Naive thymus-derived CD4-positive, alpha-beta T cell (primary cell): Measurements from ENCODE around the gene SAPCD2. TPM values are rescaled to one million over a fixed set of nuclear protein-coding genes. Genes with fewer than 3 reads are reported as not detected.

ENCODE experiments used
- ATAC-seq: fragments of 150-1000 bp; cut with Tn5 transposase; 2 replicates; pipeline ENCODE4 v1.10.0; 2021; ENCODE audit warnings: mild to moderate bottlenecking, moderate library complexity
- CTCF ChIA-PET: fragments of 350-600 bp; sonication (Branson Sonifier 250); formaldehyde crosslinking; loops from one replicate; lab custom pipeline; 2021; ENCODE audit warnings: antibody characterized with exemption; lab: Charles Lee
- POLR2A ChIA-PET: fragments of 350-600 bp; sonication (Branson Sonifier 250); formaldehyde crosslinking; loops from one replicate; lab custom pipeline; 2021; ENCODE audit warnings: antibody characterized with exemption, inconsistent platforms; lab: Charles Lee
- DNase-seq, 9 donors: peaks; one replicate each; pipeline versions ENCODE4 v3.0.0 to v3.0.0-alpha.2; 2020 to 2022; ENCODE audit warnings: mixed read lengths in 1 of 9
- H3K27ac ChIP-seq: one replicate; pipeline ENCODE4 v1.7.0; 2013; ENCODE audit warnings: mild to moderate bottlenecking, low read depth, low read length, moderate library complexity
- H3K27me3 ChIP-seq, 2 donors: one replicate each; pipeline ENCODE4 v1.7.0; 2013; ENCODE audit warnings: low read length in 2 of 2, mild to moderate bottlenecking in 2 of 2, moderate library complexity in 2 of 2; ENCODE audit not compliant: control insufficient read depth in 2 of 2, insufficient read depth in 2 of 2
- H3K36me3 ChIP-seq, 3 experiments: 1 replicate in 2 of 3; 2 replicates in 1 of 3; pipeline ENCODE4 v1.7.0; 2013; ENCODE audit warnings: low read length in 3 of 3, mild to moderate bottlenecking in 3 of 3, moderate library complexity in 1 of 3; ENCODE audit not compliant: insufficient read depth in 3 of 3, control insufficient read depth in 2 of 3
- H3K4me1 ChIP-seq, 2 donors: one replicate each; pipeline ENCODE4 v1.7.0; 2013; ENCODE audit warnings: low read length in 2 of 2, mild to moderate bottlenecking in 2 of 2, moderate library complexity in 1 of 2; ENCODE audit not compliant: control insufficient read depth in 2 of 2, insufficient read depth in 2 of 2
- H3K4me3 ChIP-seq: 2 replicates; pipeline ENCODE4 v1.7.0; 2013; ENCODE audit warnings: mild to moderate bottlenecking, low read length
- H3K9me3 ChIP-seq, 3 experiments: 1 replicate in 2 of 3; 2 replicates in 1 of 3; pipeline ENCODE4 v1.7.0; 2013; ENCODE audit warnings: low read length in 3 of 3; ENCODE audit not compliant: control insufficient read depth in 2 of 3
- H3K27ac Mint-ChIP-seq, 9 donors: one replicate each; pipeline ENCODE4 v1.8.0; 2020 to 2022; ENCODE audit warnings: mixed read lengths in 9 of 9, mild to moderate bottlenecking in 8 of 9, moderate library complexity in 5 of 9, inconsistent platforms in 2 of 9
- H3K27me3 Mint-ChIP-seq, 5 donors: one replicate each; pipeline ENCODE4 v1.8.0; 2021 to 2022; ENCODE audit warnings: mixed read lengths in 5 of 5, mild to moderate bottlenecking in 1 of 5
- H3K36me3 Mint-ChIP-seq, 5 donors: one replicate each; pipeline ENCODE4 v1.8.0; 2020 to 2022; ENCODE audit warnings: mixed read lengths in 5 of 5, mild to moderate bottlenecking in 3 of 5, inconsistent platforms in 1 of 5
- H3K4me1 Mint-ChIP-seq, 7 donors: one replicate each; pipeline ENCODE4 v1.8.0; 2020 to 2022; ENCODE audit warnings: mixed read lengths in 7 of 7, mild to moderate bottlenecking in 3 of 7, inconsistent platforms in 1 of 7
- H3K4me3 Mint-ChIP-seq, 10 donors: one replicate each; pipeline ENCODE4 v1.8.0; 2020 to 2022; ENCODE audit warnings: mild to moderate bottlenecking in 10 of 10, mixed read lengths in 10 of 10, moderate library complexity in 6 of 10, inconsistent platforms in 2 of 10
- H3K9me3 Mint-ChIP-seq, 11 donors: one replicate each; pipeline ENCODE4 v1.8.0; 2020 to 2022; ENCODE audit warnings: mixed read lengths in 11 of 11, mild to moderate bottlenecking in 4 of 11, inconsistent platforms in 1 of 11, moderate library complexity in 1 of 11
- intact Hi-C, 2 donors: fragments of 100-400 bp; cut with micrococcal nuclease; formaldehyde crosslinking; loops; one replicate each; pipeline ENCODE4 v1.15.1; 2023
- polyA plus RNA-seq, 2 donors: library from polyadenylated mRNA; unstranded; fragments of 300-500 nt; fragmentation: Illumina TruSeq; gene quantifications; one replicate each; pipeline ENCODE4 v1.2.3, GENCODE V29; 2021
- total RNA-seq, 6 experiments: library from RNA in 5 of 6; stranded (reverse) in 5 of 6; gene quantifications; 1 replicate in 5 of 6; 2 replicates in 1 of 6; pipeline ENCODE4 v1.2.3 and lab custom pipeline; 2021 to 2026

Gene SAPCD2
- total and polyA plus RNA-seq, 7 experiments from 2014 or later: 0.16 to 22.1 (median 0.47) TPM; not detected in 1

- Mint-ChIP-seq H3K27ac (peak overlapping the region in 1 of 9 donors; percentile 38), H3K4me3 (peak overlapping the region in 2 of 10 donors; percentile 21 to 75), H3K36me3 (peaks cover 0 to under 1% (median 0%) of the 10 kb centered on the region in 5 donors), H3K27me3 (no peaks in the 10 kb centered on the region), H3K4me1 (peaks cover 6 to 29% (median 9%) of the 10 kb centered on the region in 7 donors), H3K9me3 (no peaks in the 10 kb centered on the region)
- no peaks in the 10 kb centered on the region for H3K9me3 ChIP-seq
- no peak overlapping the region for H3K27ac ChIP-seq
- H3K4me3 ChIP-seq: no peak overlapping the region
- ChIA-PET POLR2A (no interaction called here), CTCF (no interaction called here)
- DNase-seq: no peak
- H3K36me3 ChIP-seq: no peaks in the 10 kb centered on the region
- intact Hi-C loops: no loop called here
- H3K4me1 ChIP-seq: peaks cover 13 to 15% of the 10 kb centered on the region in 2 donors
- no peaks in the 10 kb centered on the region for H3K27me3 ChIP-seq
- ATAC-seq: no peak
Observed at GRCh38 chr9:137074657-137075274, 4.4 kb upstream of the SAPCD2 start.

- ATAC-seq (no peak), DNase-seq (no peak)
- H3K4me3 Mint-ChIP-seq: peak overlapping the region in 1 of 10 donors; percentile 20
- H3K27ac Mint-ChIP-seq: no peak overlapping the region
- POLR2A ChIA-PET: no interaction called here
- peaks cover 6 to 31% (median 8%) of the 10 kb centered on the region in 7 donors for H3K4me1 Mint-ChIP-seq
- Histone ChIP-seq H3K27me3 (no peaks in the 10 kb centered on the region), H3K27ac (no peak overlapping the region), H3K4me1 (peaks cover 18 to 19% of the 10 kb centered on the region in 2 donors), H3K36me3 (no peaks in the 10 kb centered on the region), H3K4me3 (no peak overlapping the region), H3K9me3 (no peaks in the 10 kb centered on the region)
- CTCF ChIA-PET: no interaction called here
- no peaks in the 10 kb centered on the region for H3K27me3 Mint-ChIP-seq
- no peaks in the 10 kb centered on the region for H3K36me3 Mint-ChIP-seq
- no peaks in the 10 kb centered on the region for H3K9me3 Mint-ChIP-seq
- intact Hi-C loops: no loop called here
Observed at GRCh38 chr9:137073992-137074399, 3.6 kb upstream of the SAPCD2 start.

DNA sequence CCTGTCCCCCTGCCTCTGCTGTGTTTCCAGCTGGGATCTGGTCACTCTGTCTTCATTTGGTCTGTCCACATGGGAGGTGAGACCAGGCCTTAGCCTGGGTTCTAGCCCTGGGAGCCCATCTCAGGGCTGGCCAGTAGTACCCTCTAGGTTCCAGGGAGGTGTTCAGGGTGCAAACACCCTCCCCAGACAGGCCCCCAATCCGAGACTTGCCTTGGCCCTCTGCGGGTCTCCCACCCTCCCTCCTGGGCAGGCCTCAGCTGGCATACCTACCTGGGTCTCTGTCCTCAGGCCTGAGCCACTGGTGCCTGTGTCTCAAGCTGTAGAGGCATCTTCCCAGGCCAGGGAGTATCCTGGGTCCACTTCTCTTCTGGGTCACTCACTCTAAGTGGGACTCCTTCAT, 925 bp upstream of the SAPCD2 start:
- no peak overlapping the region for H3K27ac ChIP-seq
- H3K4me1 Mint-ChIP-seq: peaks cover 10 to 40% (median 12%) of the 10 kb centered on the region in 7 donors
- no peak overlapping the region for H3K4me3 ChIP-seq
- no peaks in the 10 kb centered on the region for H3K9me3 ChIP-seq
- ChIA-PET POLR2A (interaction anchor here (0.9 to 8.2 kb wide), 6 partner anchors 16 to 170 kb away, joined by 3 to 70 read pairs (median 4); partner anchors contain the start of genes MAN1B1 and TUBB4B), CTCF (interaction anchor here (1.1 to 1.2 kb wide), 2 partner anchors 14 to 24 kb away, joined by 3 to 4 read pairs; no protein-coding TSS in a partner anchor)
- no peak for ATAC-seq
- H3K4me1 ChIP-seq: peaks cover 11 to 15% of the 10 kb centered on the region in 2 donors
- no peak for DNase-seq
- H3K36me3 ChIP-seq: no peaks in the 10 kb centered on the region
- H3K27me3 Mint-ChIP-seq: no peaks in the 10 kb centered on the region
- no peaks in the 10 kb centered on the region for H3K36me3 Mint-ChIP-seq
- peak overlapping the region; percentile 66 to 92 (median 81) for H3K4me3 Mint-ChIP-seq
- H3K27ac Mint-ChIP-seq: peak overlapping the region in 3 of 9 donors; percentile 75 to 86 (median 83)
- intact Hi-C loops: loop anchor here in 1 of 2 donors (2.0 kb wide), 1 partner anchor 42 kb away; the partner anchor contains the start of gene ABCA2
- H3K27me3 ChIP-seq: no peaks in the 10 kb centered on the region
- H3K9me3 Mint-ChIP-seq: no peaks in the 10 kb centered on the region

DNA sequence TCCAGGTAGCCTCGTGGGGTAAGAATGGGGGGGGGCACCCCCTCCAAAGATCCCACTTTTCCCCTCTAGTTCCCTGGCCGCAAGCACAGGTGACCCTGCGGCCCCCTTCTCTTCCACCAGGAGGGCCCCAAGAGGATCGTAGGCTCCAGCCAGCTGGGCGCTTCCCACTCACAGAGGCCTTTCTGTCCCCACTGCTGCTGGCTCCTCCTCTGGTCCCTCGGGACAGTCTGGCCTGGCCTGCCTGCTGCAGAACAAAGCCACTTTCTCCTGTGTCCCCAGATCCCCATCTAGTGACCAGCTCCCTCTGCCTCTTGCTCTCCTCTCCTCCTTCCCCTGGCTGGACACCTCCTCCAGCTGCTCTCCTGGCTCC, 534 bp upstream of the SAPCD2 start:
- ATAC-seq (no peak), DNase-seq (no peak)
- ChIA-PET CTCF (interaction anchor here (1.1 to 1.2 kb wide), 2 partner anchors 15 to 25 kb away, joined by 3 to 4 read pairs; no protein-coding TSS in a partner anchor), POLR2A (interaction anchor here (0.8 to 8.2 kb wide), 9 partner anchors 10 to 170 kb away, joined by 3 to 70 read pairs (median 3); partner anchors contain the start of genes MAN1B1 and TUBB4B)
- H3K27ac Mint-ChIP-seq: peak overlapping the region in 6 of 9 donors; percentile 40 to 86 (median 62)
- no peaks in the 10 kb centered on the region for H3K9me3 Mint-ChIP-seq
- H3K4me1 ChIP-seq: peaks cover 11 to 15% of the 10 kb centered on the region in 2 donors
- H3K36me3 ChIP-seq: no peaks in the 10 kb centered on the region
- no peaks in the 10 kb centered on the region for H3K27me3 ChIP-seq
- no peaks in the 10 kb centered on the region for H3K36me3 Mint-ChIP-seq
- H3K9me3 ChIP-seq: no peaks in the 10 kb centered on the region
- peak overlapping the region; percentile 51 for H3K27ac ChIP-seq
- intact Hi-C loops: loop anchor here (1.0 to 2.0 kb wide), 4 partner anchors 15 to 152 kb away; partner anchors contain the start of genes MAN1B1 (in 2 of the 2) and ABCA2 (in 1 of the 2)
- H3K4me1 Mint-ChIP-seq: peaks cover 10 to 40% (median 12%) of the 10 kb centered on the region in 7 donors
- peak overlapping the region; percentile 66 to 92 (median 81) for H3K4me3 Mint-ChIP-seq
- H3K27me3 Mint-ChIP-seq: no peaks in the 10 kb centered on the region
- peak overlapping the region; percentile 27 for H3K4me3 ChIP-seq

- Histone ChIP-seq H3K4me3 (no peak overlapping the region), H3K27me3 (no peaks in the 10 kb centered on the region), H3K9me3 (no peaks in the 10 kb centered on the region), H3K27ac (no peak overlapping the region), H3K36me3 (no peaks in the 10 kb centered on the region), H3K4me1 (peaks cover 11 to 15% of the 10 kb centered on the region in 2 donors)
- H3K27me3 Mint-ChIP-seq: no peaks in the 10 kb centered on the region
- no peaks in the 10 kb centered on the region for H3K9me3 Mint-ChIP-seq
- intact Hi-C loops: loop anchor here (1.0 to 10.0 kb wide), 5 partner anchors 17 to 285 kb away; partner anchors contain the start of genes MAN1B1 (in 2 of the 2) and ABCA2 (in 1 of the 2)
- H3K4me1 Mint-ChIP-seq: peaks cover 10 to 32% (median 12%) of the 10 kb centered on the region in 7 donors
- H3K36me3 Mint-ChIP-seq: peaks cover 0 to 2% (median 0%) of the 10 kb centered on the region in 5 donors
- ChIA-PET POLR2A (interaction anchor here (1.2 to 8.2 kb wide), 5 partner anchors 17 to 171 kb away, joined by 3 to 70 read pairs (median 4); partner anchors contain the start of genes MAN1B1 and TUBB4B), CTCF (interaction anchor here (0.9 to 2.8 kb wide), 3 partner anchors 23 to 395 kb away, joined by 3 to 15 read pairs (median 3); no protein-coding TSS in a partner anchor)
- peak overlapping the region in 5 of 10 donors; percentile 9 to 60 (median 49) for H3K4me3 Mint-ChIP-seq
- no peak for ATAC-seq
- H3K27ac Mint-ChIP-seq: no peak overlapping the region
- DNase-seq: no peak
Observed at GRCh38 chr9:137069508-137070091, 757 bp downstream of the SAPCD2 start.
